ENCODE data around the gene MIAT.
A peak's percentile ranks its signal among the peaks of the same experiment; 100 is the strongest.

MIAT gene

GRCh38 chr22:26670459-26670858, 13.1 kb downstream of the MIAT start:
- DNase-seq = no peak

- peak; percentile 80 for DNase-seq
These were observed 14.1 kb downstream of the MIAT start for GRCh38 chr22:26671317-26672059.

- DNase-seq = no peak
These were observed 14.7 kb downstream of the MIAT start for GRCh38 chr22:26672060-26672471.

GRCh38 chr22:26672590-26673468, 15.4 kb downstream of the MIAT start:
- DNase-seq = peak; percentile 95

- peak; percentile 32 for DNase-seq
These were observed 16.1 kb downstream of the MIAT start for GRCh38 chr22:26673486-26673885.

- DNase-seq = peak; percentile 40
These were observed 17.1 kb downstream of the MIAT start for GRCh38 chr22:26674211-26675190.

GRCh38 chr22:26675687-26676268, 18.4 kb downstream of the MIAT start:
- no peak for DNase-seq

- DNase-seq = no peak
These were observed 19.8 kb downstream of the MIAT start for GRCh38 chr22:26677217-26677616.

- DNase-seq = peak; percentile 73
These were observed 21.7 kb downstream of the MIAT start for GRCh38 chr22:26679003-26679629.

- no peak for DNase-seq
These were observed 23.1 kb downstream of the MIAT start for GRCh38 chr22:26680485-26680884.

- no peak for DNase-seq
These were observed 24.0 kb downstream of the MIAT start for GRCh38 chr22:26681395-26681821.

- no peak for DNase-seq
These were observed 26.8 kb downstream of the MIAT start for GRCh38 chr22:26684168-26684567.

GRCh38 chr22:26685601-26686000, 28.2 kb downstream of the MIAT start:
- DNase-seq = no peak

- DNase-seq = no peak
These were observed 30.1 kb downstream of the MIAT start for GRCh38 chr22:26687439-26687838.

- no peak for DNase-seq
These were observed 32.3 kb downstream of the MIAT start for GRCh38 chr22:26689513-26690301.

- no peak for DNase-seq
These were observed 33.4 kb downstream of the MIAT start for GRCh38 chr22:26690654-26691376.

- DNase-seq = no peak
These were observed 34.0 kb downstream of the MIAT start for GRCh38 chr22:26691377-26691716.

- DNase-seq = no peak
These were observed 34.8 kb downstream of the MIAT start for GRCh38 chr22:26692215-26692614.

- DNase-seq = no peak
These were observed 39.8 kb downstream of the MIAT start for GRCh38 chr22:26697151-26697550.

- no peak for DNase-seq
These were observed 43.1 kb downstream of the MIAT start for GRCh38 chr22:26700462-26700861.
